Measurements from ENCODE around the gene PFDN1. TPM values are rescaled to one million over a fixed set of nuclear protein-coding genes. Genes with fewer than 3 reads are reported as not detected.
A peak's percentile ranks its signal among the peaks of the same experiment; 100 is the strongest.

PFDN1 gene
- total RNA-seq, 1 experiment from 2014 or later: 82.2 TPM

DNA sequence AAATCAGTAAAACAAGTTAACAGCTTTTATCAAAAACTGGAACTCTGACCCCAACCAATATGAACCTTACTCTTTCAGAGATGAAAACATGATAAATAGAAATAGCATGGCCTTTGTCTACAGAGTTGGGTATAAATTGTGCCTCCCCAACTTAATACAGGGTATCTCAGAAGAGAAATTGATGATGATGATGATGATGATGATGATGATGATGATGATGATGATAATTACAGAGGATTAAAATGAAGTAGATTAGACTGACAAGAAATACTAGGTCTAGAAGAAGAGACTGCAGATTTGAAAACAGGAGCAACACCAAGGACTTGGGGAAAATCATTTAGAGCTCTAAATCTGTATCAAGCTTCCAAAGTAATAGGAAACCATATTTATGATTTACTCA lies 27.1 kb downstream of the PFDN1 start:
- DNase-seq (ENCODE audit: low read depth, low spot score): no peak
- in situ Hi-C loops (cut with HindIII; ENCODE audit: low pct_unique_long_range_greater_than_20kb, low sequenced_read_pairs): no loop called here

DNA sequence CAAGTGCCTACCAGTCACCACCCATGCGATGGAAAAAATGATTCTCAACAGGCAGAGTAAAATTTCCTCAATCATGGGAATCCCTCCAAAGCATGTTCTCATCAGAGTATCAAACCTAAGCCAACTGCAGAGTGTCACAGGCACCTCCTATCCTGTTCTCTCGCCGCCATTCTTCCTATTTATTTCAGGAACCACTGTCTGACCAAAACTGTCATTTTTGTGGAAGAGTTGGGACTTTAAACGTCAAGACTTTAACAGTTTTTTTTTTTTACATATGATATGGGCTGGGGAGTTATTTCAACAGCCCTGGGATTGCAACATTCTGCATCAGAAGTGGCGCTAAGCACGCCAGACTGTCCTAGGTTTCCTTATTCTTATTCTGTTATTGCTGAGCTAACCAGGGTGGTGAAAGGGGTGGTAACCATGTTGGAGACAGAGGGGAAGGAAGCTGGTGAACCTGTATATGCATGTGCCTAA lies 29.5 kb downstream of the PFDN1 start:
- in situ Hi-C loops (cut with HindIII; ENCODE audit: low pct_unique_long_range_greater_than_20kb, low sequenced_read_pairs): no loop called here
- no peak for DNase-seq (ENCODE audit: low read depth, low spot score)

DNA sequence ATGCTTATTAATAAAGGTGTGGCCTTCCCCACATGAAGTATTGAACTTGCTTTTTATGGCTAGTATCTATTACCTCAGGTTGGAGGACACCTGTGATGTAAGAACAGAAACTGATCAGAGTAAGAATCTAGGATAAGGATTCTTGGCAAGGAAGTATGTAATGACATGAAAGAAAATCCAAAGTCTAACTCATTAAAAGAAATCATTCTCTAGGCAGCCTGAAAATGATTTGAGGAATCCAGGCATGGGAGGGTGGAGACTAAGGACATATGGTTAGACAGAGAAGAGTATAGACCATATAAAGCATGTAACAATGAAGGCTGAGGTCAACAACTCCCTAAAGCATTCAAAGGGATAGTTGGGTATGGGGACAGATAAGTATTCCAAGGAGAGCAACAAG lies 32.9 kb downstream of the PFDN1 start:
- in situ Hi-C loops (cut with HindIII; ENCODE audit: low pct_unique_long_range_greater_than_20kb, low sequenced_read_pairs): no loop called here
- DNase-seq (ENCODE audit: low read depth, low spot score): no peak

DNA sequence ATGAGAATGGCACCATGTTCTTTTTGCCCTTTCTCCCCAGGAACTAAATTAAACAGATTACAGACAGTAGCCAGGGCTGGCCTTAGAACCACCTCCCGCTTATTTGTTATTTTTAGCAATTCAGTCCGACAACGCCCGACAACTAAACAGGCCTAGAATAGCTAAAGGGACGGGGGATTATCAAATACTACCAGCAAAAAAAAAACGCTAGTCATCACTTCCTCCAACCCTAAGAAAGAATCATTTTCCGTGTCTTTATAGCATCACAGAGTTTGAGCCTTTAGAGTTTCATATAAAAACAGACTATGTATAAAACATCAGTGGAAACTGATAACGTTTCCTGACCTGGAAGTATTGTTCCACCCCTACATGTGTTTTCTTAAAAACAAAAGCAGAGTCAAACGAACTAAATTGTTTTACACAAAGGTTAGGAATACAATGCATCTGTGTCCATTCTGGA lies 35.3 kb downstream of the PFDN1 start:
- no peak for DNase-seq (ENCODE audit: low read depth, low spot score)
- in situ Hi-C loops (cut with HindIII; ENCODE audit: low pct_unique_long_range_greater_than_20kb, low sequenced_read_pairs): no loop called here

DNA sequence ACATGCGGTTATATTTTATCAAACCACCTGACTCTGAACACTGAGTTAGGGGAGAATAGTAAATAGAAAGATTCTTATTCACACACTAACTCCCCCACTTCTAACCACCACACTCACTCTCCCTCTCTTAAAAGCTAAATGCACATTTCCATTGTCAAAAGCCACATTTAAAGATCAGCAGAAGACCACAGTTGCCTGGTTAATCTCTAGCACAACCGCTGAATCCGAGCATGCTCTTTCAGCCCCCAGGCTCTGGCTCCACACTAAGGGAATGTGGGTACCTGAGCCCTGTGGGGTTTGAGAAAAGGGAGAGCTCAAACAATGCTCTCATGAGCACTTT lies 35.7 kb downstream of the PFDN1 start:
- in situ Hi-C loops (cut with HindIII; ENCODE audit: low pct_unique_long_range_greater_than_20kb, low sequenced_read_pairs): no loop called here
- no peak for DNase-seq (ENCODE audit: low read depth, low spot score)

DNA sequence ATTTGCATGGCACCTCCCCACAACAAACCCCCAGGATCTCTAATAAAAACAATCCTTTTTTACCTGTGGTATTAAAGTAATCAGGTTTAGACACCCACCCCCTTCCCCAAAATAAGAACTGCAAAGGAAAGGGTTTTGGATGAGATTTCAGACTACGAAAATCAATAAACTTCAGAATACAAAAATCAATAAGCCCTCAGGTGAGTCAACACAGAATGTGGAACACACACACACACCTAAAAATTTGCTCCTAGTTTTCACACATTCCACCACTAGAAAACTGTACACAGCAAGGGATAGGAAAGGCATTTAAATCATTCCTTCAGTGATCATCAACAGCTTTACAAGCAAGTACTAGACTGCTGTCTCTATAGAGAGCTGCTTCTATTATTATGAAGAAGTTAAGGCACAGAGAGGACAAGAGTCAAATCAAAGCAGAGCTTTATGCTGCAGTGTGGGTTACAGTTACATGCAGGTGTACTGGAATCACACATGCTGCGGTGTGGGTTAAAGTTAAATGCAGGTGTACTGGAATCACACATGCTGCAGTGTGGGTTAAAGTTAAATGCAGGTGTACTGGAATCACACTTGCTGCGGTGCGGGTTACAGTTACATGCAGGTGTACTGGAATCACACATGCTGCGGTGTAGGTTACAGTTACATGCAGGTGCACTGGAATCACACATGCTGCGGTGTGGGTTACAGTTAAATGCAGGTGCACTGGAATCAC lies 36.3 kb downstream of the PFDN1 start:
- in situ Hi-C loops (cut with HindIII; ENCODE audit: low pct_unique_long_range_greater_than_20kb, low sequenced_read_pairs): no loop called here
- no peak for DNase-seq (ENCODE audit: low read depth, low spot score)

DNA sequence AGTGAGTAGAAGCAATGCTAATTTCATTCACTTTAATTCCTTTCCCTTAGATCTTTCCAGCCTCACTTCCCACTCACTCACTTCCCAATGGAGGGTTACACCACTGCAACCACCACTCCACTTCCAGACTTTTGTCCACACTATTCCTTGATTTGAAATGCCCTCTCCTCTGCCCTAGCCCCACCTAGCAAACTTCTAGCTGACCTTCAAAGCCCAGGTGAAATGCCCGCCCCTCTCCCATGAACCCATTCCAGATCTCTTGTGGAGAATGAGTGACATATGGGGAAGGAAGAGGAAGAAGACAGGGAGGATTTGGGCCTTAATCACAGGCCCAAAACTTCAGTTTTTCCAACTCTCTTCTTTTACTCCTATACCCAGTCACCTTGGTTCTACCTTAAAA lies 37.1 kb downstream of the PFDN1 start:
- no peak for DNase-seq (ENCODE audit: low read depth, low spot score)
- in situ Hi-C loops (cut with HindIII; ENCODE audit: low pct_unique_long_range_greater_than_20kb, low sequenced_read_pairs): no loop called here

DNA sequence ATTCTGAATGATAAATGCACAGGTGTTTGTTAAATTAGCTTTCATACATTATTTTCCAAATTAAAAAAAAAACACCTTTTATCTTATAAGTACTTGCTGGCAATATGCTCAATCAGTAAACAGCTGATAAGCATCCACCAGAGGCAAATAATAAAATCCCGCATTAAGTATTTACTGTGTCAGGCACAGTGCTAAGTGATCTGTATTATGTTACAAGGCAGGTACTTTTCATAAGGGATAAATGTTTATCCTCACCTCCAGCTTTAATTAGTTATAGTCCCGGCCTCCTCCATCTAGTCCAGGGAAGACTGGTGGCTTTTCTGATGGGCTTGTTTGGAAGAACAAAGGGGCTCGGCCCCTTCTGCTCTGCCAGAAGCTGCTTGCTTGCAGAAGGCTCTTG lies 40.1 kb downstream of the PFDN1 start:
- in situ Hi-C loops (cut with HindIII; ENCODE audit: low pct_unique_long_range_greater_than_20kb, low sequenced_read_pairs): no loop called here
- DNase-seq (ENCODE audit: low read depth, low spot score): no peak

DNA sequence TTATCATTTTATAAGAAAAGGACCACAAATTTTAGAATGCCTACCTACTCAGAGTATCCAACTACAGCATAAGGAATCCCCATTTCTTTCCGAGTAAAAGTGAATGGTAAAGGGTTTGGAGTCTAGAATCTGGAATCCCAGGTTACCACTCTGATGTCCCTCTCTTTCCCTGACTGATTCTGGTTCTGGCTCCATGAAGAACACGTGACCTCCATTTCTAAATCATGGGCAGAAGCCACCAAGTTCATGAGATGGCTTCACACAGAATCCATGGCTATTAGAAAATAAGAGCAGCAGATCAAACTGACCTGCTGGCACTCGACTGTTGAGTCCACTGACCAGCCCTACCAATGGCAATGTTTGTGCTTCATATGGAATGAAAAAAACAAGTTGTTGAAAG lies 40.7 kb downstream of the PFDN1 start:
- DNase-seq (ENCODE audit: low read depth, low spot score): no peak
- in situ Hi-C loops (cut with HindIII; ENCODE audit: low pct_unique_long_range_greater_than_20kb, low sequenced_read_pairs): no loop called here

DNA sequence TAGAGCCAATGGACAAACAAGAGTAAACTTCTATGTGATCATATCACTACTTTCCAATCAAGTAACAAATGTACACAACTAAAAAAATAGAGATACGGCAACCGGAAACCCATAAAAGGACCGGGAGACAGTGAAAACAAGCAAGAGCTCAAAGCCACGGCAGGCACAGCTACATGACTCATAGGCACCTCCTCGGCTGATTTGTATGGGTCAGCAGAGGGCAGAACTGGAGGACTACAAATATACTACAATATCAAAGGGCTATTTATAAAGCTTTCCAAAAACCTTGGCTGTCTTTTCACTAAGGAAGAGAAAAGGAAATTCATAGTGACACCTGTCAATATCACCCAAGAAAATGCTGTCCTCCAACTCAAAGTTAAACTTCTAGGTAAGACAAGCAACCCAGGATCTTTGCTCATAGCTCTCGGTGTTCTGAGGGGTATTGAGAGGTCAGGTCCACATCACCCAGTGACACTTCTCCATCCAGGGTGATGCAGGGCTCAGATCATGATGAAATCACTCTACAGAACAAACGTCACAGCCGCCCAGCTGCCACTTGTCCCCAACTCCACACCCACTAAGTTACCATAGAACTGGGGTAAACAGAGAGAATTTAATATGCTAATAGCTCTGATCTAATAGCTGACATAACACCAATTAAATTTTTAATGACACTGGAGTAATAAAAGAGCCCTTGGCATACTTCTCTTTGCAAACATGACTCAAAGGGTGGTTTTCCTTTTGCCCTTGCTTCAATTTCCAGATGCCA lies 41.3 kb downstream of the PFDN1 start:
- peak; percentile 91 for DNase-seq (ENCODE audit: low read depth, low spot score)
- in situ Hi-C loops (cut with HindIII; ENCODE audit: low pct_unique_long_range_greater_than_20kb, low sequenced_read_pairs): no loop called here

DNA sequence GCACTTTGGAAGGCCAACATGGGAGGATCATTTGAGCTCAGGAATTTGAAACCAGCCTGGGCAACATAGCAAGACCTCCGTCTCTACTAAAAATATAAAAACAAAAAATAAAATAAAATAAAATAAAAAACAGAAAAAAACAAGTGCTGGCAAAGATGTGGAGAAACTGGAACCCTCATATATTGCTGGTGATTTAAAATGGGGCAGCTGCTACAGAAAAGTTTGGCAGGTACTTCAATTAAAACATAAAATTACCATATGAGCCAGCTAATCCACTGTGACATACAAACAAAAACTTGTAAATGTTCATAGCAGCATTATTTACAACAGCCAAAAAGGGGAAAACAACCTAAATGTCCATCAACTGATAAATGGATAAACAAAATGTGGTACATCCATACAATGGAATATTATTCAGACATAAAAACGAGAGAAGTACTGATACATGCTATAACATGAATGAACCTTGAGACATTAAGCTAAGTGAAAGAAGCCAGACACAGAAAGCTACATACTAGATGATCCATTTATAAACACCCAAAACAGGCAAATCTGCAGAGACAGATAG lies 42.7 kb downstream of the PFDN1 start:
- in situ Hi-C loops (cut with HindIII; ENCODE audit: low pct_unique_long_range_greater_than_20kb, low sequenced_read_pairs): no loop called here
- DNase-seq (ENCODE audit: low read depth, low spot score): no peak

DNA sequence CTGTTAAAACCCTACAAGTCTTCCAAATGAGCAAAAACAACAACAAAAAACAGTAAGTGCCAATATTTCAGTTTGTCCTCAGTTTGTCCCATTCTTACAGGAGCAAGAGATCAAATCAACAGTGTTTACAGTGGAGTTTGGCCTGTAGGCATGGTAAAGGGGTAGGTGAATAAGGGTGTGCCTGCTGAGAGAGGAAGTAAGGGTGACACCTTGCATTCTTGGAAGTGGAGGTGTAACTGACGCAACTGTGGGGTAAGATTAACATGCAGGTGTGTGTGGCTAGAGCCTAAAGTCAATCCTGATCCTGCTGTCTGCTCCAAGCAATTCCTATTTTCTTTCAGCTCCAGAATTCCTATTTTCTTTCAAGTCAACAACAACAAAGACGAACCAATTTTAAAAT lies 43.4 kb downstream of the PFDN1 start:
- DNase-seq (ENCODE audit: low read depth, low spot score): no peak
- in situ Hi-C loops (cut with HindIII; ENCODE audit: low pct_unique_long_range_greater_than_20kb, low sequenced_read_pairs): no loop called here

DNA sequence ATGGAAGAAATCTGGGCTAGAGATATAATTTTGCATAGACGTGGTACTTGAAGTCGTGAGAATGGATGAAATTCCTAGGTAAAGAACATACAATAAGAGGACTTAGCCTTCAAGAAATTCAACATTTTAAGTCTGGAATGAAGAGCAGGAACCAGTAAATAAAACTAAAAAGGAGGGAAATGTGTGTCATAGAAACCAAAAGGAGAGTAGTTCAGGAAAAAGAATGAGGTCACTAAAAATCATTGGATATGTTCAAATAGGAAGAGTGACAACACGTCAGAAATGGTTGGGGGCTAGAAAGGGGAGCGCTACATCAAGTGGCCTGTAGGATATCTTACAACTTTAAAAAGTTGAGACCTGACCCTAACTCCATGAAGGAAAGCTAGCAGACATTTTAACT lies 44.0 kb downstream of the PFDN1 start:
- in situ Hi-C loops (cut with HindIII; ENCODE audit: low pct_unique_long_range_greater_than_20kb, low sequenced_read_pairs): no loop called here

DNA sequence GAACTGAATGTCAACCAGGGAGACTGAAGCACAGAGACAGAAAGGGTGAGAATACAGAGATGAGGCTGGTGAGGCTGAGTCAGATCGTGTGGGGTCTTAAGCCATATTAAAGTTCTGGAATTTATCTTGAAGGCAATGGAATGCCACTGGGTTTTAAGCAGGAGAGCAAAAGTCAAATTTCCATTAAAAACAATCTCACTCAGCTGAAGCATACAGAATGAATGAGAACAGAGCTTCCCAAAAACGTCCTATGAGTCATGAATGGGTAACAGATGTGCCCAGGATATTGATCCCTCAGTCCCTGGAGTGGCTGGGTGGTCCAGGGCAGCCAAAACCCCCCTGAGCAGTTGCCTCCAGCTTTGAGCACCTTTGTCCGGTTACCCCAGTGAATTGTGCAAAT lies 44.9 kb downstream of the PFDN1 start:
- in situ Hi-C loops (cut with HindIII; ENCODE audit: low pct_unique_long_range_greater_than_20kb, low sequenced_read_pairs): no loop called here
- no peak for DNase-seq (ENCODE audit: low read depth, low spot score)

More for the DNA sequence above, 44.0 kb downstream of the PFDN1 start:
- no peak for DNase-seq (ENCODE audit: low read depth, low spot score)

DNA sequence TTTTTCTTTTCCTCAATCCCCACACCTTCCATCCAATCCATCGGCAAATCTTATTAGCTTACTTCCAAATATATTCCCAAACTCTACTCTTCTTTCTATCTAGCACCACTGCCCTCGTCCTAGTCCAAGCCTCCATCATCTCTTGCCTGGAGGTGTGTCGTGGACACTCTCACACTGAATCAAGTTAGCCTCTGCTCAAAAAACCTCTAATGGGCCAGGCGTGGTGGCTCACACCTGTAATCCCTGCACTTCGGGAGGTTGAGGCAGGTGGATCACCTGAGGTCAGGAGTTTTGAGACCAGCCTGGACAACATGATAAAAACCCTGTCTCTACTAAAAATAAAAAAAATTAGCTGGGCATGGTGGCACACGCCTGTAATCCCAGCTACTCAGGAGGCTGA lies 46.2 kb downstream of the PFDN1 start:
- in situ Hi-C loops (cut with HindIII; ENCODE audit: low pct_unique_long_range_greater_than_20kb, low sequenced_read_pairs): no loop called here
- DNase-seq (ENCODE audit: low read depth, low spot score): no peak

DNA sequence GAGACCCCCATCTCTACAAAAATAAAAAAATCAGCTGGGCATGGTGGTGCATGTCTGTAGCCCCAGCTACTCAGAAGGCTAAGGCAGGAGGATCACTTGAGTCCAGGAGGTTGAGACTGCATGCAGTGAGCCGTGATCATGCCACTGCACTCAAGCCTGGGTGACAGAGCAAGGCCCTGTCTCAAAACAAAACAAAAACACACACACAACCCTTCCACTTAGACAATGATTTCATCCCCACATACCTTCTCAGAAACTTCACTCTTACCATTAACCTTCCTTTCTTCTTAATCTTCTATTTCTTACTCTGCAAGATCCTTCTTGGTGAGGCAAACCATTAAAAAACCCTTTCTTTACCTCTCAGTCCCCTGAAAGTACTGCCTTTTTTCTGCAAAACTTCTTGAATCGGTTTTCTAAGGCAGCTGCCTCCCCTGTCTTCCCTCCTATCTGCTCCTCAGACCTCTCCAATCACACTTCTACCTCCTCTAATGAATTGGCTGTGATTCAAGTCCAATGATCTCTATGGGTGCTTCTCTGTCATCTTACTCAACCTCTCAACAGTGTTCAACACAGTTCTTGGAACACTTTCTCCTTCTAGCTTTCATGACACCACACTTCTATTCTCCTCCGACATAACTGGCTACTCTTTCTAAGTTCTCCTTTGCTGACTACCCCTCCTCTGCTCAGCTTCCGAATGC lies 47.3 kb downstream of the PFDN1 start:
- in situ Hi-C loops (cut with HindIII; ENCODE audit: low pct_unique_long_range_greater_than_20kb, low sequenced_read_pairs): no loop called here
- no peak for DNase-seq (ENCODE audit: low read depth, low spot score)

DNA sequence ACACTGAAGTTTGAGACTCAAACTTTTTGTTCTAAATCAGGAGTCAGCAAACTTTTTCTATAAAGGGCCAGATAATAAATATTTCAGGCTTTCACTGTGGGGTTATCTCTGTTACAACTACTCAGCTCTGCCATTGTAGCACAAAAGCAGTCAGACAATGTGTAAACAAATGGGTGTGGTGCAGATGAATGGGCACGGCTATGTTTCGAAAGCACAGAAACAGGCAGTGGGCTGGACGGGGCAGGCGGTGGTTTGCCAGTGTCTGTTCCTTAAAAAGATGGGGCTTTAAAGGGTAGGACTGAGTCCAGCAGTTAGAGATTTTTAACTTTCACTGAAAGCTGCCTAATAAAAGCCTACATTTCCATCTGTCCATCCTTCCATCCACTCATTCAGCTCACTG lies 48.9 kb downstream of the PFDN1 start:
- no peak for DNase-seq (ENCODE audit: low read depth, low spot score)
- in situ Hi-C loops (cut with HindIII; ENCODE audit: low pct_unique_long_range_greater_than_20kb, low sequenced_read_pairs): no loop called here

DNA sequence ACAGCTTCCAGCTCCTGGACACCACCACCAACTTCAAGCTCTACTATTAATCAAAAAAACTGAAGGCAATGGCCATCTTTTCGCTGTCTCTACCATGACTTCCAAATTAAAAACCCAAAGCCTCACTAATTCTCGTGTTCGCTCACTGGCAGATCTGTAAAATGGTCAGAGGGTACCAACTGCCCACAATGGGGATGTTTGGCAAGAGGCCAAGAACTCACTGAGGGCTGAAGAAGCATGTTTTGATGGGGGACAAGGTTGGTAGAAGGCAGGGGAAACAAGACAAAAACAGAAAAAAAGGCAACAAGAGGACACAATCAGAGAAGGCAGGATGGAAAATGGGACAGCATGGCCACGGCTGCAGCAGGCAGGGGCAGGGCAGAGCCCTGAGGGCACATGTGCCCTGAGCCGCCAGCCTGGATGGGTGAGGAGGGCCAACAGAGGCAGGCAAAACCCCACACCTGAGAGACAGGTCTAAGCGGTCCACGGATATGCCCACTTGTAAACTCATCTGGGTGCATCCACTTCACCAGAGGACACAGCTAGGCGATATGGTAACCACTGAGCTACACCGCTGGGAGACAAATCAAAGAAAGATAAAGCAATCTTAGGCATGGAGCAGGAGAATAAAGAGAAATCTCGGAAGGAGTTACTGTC lies 50.3 kb downstream of the PFDN1 start:
- in situ Hi-C loops (cut with HindIII; ENCODE audit: low pct_unique_long_range_greater_than_20kb, low sequenced_read_pairs): no loop called here
- no peak for DNase-seq (ENCODE audit: low read depth, low spot score)
